NT2/D1 (cell line): ENCODE results near the gene CADM4.
A peak's percentile ranks its signal among the peaks of the same experiment; 100 is the strongest.

Source experiments
- DNase-seq: peaks from one replicate; pipeline ENCODE4 v3.0.0-alpha.2; 2011; ENCODE audit warnings: low read depth, low spot score
- H3K27me3 ChIP-seq: 2 replicates; pipeline ENCODE4 v1.6.0; 2011; ENCODE audit warnings: mild to moderate bottlenecking; ENCODE audit not compliant: insufficient read length, insufficient read depth
- H3K36me3 ChIP-seq: 2 replicates; pipeline ENCODE4 v1.6.1; 2011; ENCODE audit warnings: mild to moderate bottlenecking, low read length, mixed read lengths; ENCODE audit not compliant: insufficient read depth, insufficient read length
- H3K4me1 ChIP-seq: 2 replicates; pipeline ENCODE4 v1.5.1; 2011; ENCODE audit not compliant: insufficient read depth, insufficient read length
- H3K4me3 ChIP-seq: 2 replicates; pipeline ENCODE4 v1.5.1; 2011; ENCODE audit warnings: low read depth; ENCODE audit not compliant: insufficient read length
- H3K9ac ChIP-seq: 2 replicates; pipeline ENCODE4 v1.6.0; 2011; ENCODE audit warnings: low read depth; ENCODE audit not compliant: insufficient read length
- H3K9me3 ChIP-seq: 2 replicates; pipeline ENCODE4 v1.5.1; 2011; ENCODE audit warnings: mild to moderate bottlenecking, low read length; ENCODE audit not compliant: insufficient read depth
- SUZ12 ChIP-seq: IDR thresholded peaks from 2 replicates; pipeline ENCODE4 v1.6.1; 2011; ENCODE audit not compliant: insufficient read length, insufficient read depth; ENCODE audit errors: extremely low read depth
- YY1 ChIP-seq: IDR thresholded peaks from 2 replicates; pipeline ENCODE4 v1.6.1; 2011; ENCODE audit not compliant: insufficient read length, insufficient read depth
- ZNF274 ChIP-seq: IDR thresholded peaks from 2 replicates; pipeline ENCODE4 v1.6.1; 2011; ENCODE audit warnings: mild to moderate bottlenecking, low read depth, low read length

The CADM4 gene

GRCh38 chr19:43599635-43600295 is 39.9 kb downstream of the CADM4 start:
- TF ChIP-seq ZNF274 (no peak), SUZ12 (no peak), YY1 (no peak)
- no peaks in the 10 kb centered on the region for H3K4me1 ChIP-seq
- H3K4me3 ChIP-seq, result no peak overlapping the region
- peaks cover 45% of the 10 kb centered on the region for H3K36me3 ChIP-seq
- DNase-seq, result no peak
- no peaks in the 10 kb centered on the region for H3K27me3 ChIP-seq
- H3K9me3 ChIP-seq, result no peaks in the 10 kb centered on the region
- no peak overlapping the region for H3K9ac ChIP-seq

- Histone ChIP-seq H3K4me3 (no peak overlapping the region), H3K27me3 (no peaks in the 10 kb centered on the region), H3K9ac (no peak overlapping the region), H3K36me3 (peaks cover 52% of the 10 kb centered on the region), H3K4me1 (peaks cover 3% of the 10 kb centered on the region), H3K9me3 (no peaks in the 10 kb centered on the region)
- no peak for DNase-seq
- TF ChIP-seq SUZ12 (no peak), ZNF274 (no peak), YY1 (no peak)
These were observed 41.0 kb downstream of the CADM4 start for GRCh38 chr19:43598445-43599240.

- H3K9ac ChIP-seq, result no peak overlapping the region
- TF ChIP-seq YY1, result no peak
- no peak for TF ChIP-seq SUZ12
- no peak for TF ChIP-seq ZNF274
- no peak for DNase-seq
- no peak overlapping the region for H3K4me3 ChIP-seq
- peaks cover 5% of the 10 kb centered on the region for H3K4me1 ChIP-seq
- H3K36me3 ChIP-seq, result peaks cover 57% of the 10 kb centered on the region
- H3K9me3 ChIP-seq, result no peaks in the 10 kb centered on the region
- H3K27me3 ChIP-seq, result no peaks in the 10 kb centered on the region
These were observed 41.8 kb downstream of the CADM4 start for GRCh38 chr19:43597876-43598275.

- H3K36me3 ChIP-seq, result peaks cover 58% of the 10 kb centered on the region
- DNase-seq, result no peak
These were observed 42.7 kb downstream of the CADM4 start for GRCh38 chr19:43596842-43597461.

GRCh38 chr19:43595999-43596841 is 43.4 kb downstream of the CADM4 start, which contains the start of the genes IRGQ and ZNF576:
Gene IRGQ, minus strand, starts transcription at chr19:43596134. Its CDS starts 796 bp downstream, at chr19:43595338.
Gene ZNF576, plus strand, starts transcription at chr19:43596595. Its CDS starts 514 bp downstream, at chr19:43597109.
- Histone ChIP-seq H3K4me1 (peaks cover 5% of the 10 kb centered on the region), H3K36me3 (peaks cover 61% of the 10 kb centered on the region), H3K27me3 (no peaks in the 10 kb centered on the region), H3K9ac (peak within 1 kb of the TSS; percentile 88), H3K4me3 (peak within 1 kb of the TSS; percentile 79), H3K9me3 (no peaks in the 10 kb centered on the region)
- peak; percentile 97 for DNase-seq
- TF ChIP-seq YY1 (no peak), ZNF274 (no peak), SUZ12 (no peak)

More at GRCh38 chr19:43596842-43597461, 42.7 kb downstream of the CADM4 start:
- Histone ChIP-seq H3K9ac (peak overlapping the region; percentile 84), H3K9me3 (no peaks in the 10 kb centered on the region), H3K4me1 (peaks cover 5% of the 10 kb centered on the region), H3K4me3 (peak overlapping the region; percentile 79), H3K27me3 (no peaks in the 10 kb centered on the region)
- TF ChIP-seq YY1 (no peak), ZNF274 (no peak), SUZ12 (no peak)

GRCh38 chr19:43595605-43595998 is 44.0 kb downstream of the CADM4 start:
- no peaks in the 10 kb centered on the region for H3K9me3 ChIP-seq
- TF ChIP-seq YY1 (no peak), ZNF274 (no peak), SUZ12 (no peak)
- no peak for DNase-seq
- H3K4me3 ChIP-seq, result peak overlapping the region; percentile 69
- peaks cover 5% of the 10 kb centered on the region for H3K4me1 ChIP-seq
- H3K9ac ChIP-seq, result peak overlapping the region; percentile 88
- H3K36me3 ChIP-seq, result peaks cover 61% of the 10 kb centered on the region
- no peaks in the 10 kb centered on the region for H3K27me3 ChIP-seq
